ENCODE results near the gene FGF22. TPM values are rescaled to one million over a fixed set of nuclear protein-coding genes. Genes with fewer than 3 reads are reported as not detected.
A peak's percentile ranks its signal among the peaks of the same experiment; 100 is the strongest.

FGF22 gene
- total and polyA plus RNA-seq, 2 of the 13 experiments (the other 11 are each of a cell fraction or from before 2014, with no cell fraction given): 0.24 TPM; not detected in 1

GRCh38 chr19:591099-591958 is 48.4 kb upstream of the FGF22 start (continued):
- TF ChIP-seq KAT8 (CRISPR knock-in tag; IDR thresholded peaks at IDR 0.05) (0 out of 2 replicates have a peak, but pooled peaks have one; percentile 37), ZNF784 (CRISPR knock-in tag; IDR thresholded peaks at IDR 0.05; ENCODE audit: borderline replicate concordance) (peak; percentile 56; the same call in 1 of the 2 replicates), ZGPAT (CRISPR knock-in tag; IDR thresholded peaks at IDR 0.05) (peak; percentile 68; the same call in 1 of the 2 replicates), ZNF800 (CRISPR knock-in tag; IDR thresholded peaks at IDR 0.05) (peak; percentile 88), ZNF883 (CRISPR knock-in tag; IDR thresholded peaks at IDR 0.05; ENCODE audit: not compliant biosample characterization) (peak; percentile 73), STAT5B (CRISPR knock-in tag; IDR thresholded peaks at IDR 0.05) (0 out of 2 replicates have a peak, but pooled peaks have one; percentile 78), HCFC1 (IDR thresholded peaks at IDR 0.05; ENCODE audit: low read depth, low read length) (no peak), NKX3-1 (CRISPR knock-in tag; IDR thresholded peaks at IDR 0.05) (peak; percentile 94), ZNF607 (CRISPR knock-in tag; IDR thresholded peaks at IDR 0.05; ENCODE audit: borderline replicate concordance) (peak; percentile 84; the same call in 1 of the 2 replicates), SALL1 (CRISPR knock-in tag; IDR thresholded peaks at IDR 0.05) (peak; percentile 87), ZNF501 (CRISPR knock-in tag; IDR thresholded peaks at IDR 0.05) (peak; percentile 37; the same call in 1 of the 2 replicates), ZBTB26 (CRISPR knock-in tag; IDR thresholded peaks at IDR 0.05; ENCODE audit: borderline replicate concordance) (peak; percentile 85; the same call in 1 of the 2 replicates), ZNF558 (CRISPR knock-in tag; IDR thresholded peaks at IDR 0.05; ENCODE audit: borderline replicate concordance) (peak; percentile 72; the same call in 1 of the 2 replicates), MTF1 (CRISPR knock-in tag; IDR thresholded peaks at IDR 0.05) (0 out of 2 replicates have a peak, but pooled peaks have one; percentile 72), SATB2 (CRISPR knock-in tag; IDR thresholded peaks at IDR 0.05) (peak; percentile 86; the same call in 1 of the 2 replicates), ZNF709 (CRISPR knock-in tag; IDR thresholded peaks at IDR 0.05) (peak; percentile 48; the same call in 1 of the 2 replicates), ZNF225 (CRISPR knock-in tag; IDR thresholded peaks at IDR 0.05) (peak; percentile 31; the same call in 1 of the 2 replicates), RNF2 (conservative IDR thresholded peaks at IDR 0.05; ENCODE audit: low read depth) (no peak), HES4 (CRISPR knock-in tag; IDR thresholded peaks at IDR 0.05; ENCODE audit: borderline replicate concordance) (peak; percentile 90; the same call in 1 of the 2 replicates), PHF21A (CRISPR knock-in tag; IDR thresholded peaks at IDR 0.05) (no peak), ZNF337 (CRISPR knock-in tag; IDR thresholded peaks at IDR 0.05; ENCODE audit: borderline replicate concordance, low read depth) (peak; percentile 45; the same call in 1 of the 2 replicates), ZNF746 (CRISPR knock-in tag; IDR thresholded peaks at IDR 0.05) (peak; percentile 47; the same call in 1 of the 2 replicates), ZNF12 (CRISPR knock-in tag; IDR thresholded peaks at IDR 0.05) (peak; percentile 51; the same call in 1 of the 2 replicates)
